Activated T-cell treated with anti-CD3 and anti-CD28 coated beads for 4 hours (primary cell): Measurements from ENCODE around the gene CLASP2.

Experiments
- DNase-seq: peaks from one replicate; pipeline ENCODE4 v3.0.0-alpha.2; 2020

The CLASP2 gene

DNA sequence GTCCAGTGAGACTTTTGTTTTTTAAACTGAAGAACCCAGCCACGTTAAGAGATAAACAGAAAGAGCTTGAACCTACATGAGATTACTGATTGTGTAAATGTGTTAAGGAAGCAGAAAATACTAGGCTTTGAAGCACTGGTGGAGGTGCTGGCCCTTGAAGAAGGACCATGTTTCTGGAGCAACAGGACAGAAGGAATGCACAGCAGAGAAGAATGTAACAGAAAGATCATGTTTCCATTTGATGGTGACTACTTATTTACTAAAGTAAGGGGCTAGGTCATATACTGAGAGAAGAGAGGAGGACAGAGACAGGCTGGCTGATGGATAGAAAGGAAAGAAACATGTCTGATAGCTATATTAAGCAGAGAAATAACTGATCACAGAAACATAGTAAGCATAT lies 88.8 kb downstream of the CLASP2 start:
- no peak for DNase-seq

DNA sequence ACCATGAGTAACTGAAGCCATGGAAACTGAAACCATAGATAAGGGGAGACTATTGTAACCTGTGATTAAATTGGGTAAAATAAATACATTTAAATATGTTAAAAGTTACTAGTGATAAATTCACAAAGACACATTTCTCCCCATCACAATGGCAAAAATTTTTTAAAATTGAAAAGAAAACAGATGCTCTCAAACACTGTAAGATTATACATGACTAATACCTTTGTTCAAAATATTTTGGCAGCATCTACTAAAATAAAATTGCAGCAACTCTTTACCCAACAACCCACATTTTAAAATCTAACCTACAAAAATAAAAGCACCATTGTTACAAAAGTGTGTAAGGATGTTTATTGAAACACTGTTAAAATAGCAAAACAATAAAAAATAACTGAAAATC lies 93.3 kb downstream of the CLASP2 start:
- no peak for DNase-seq

DNA sequence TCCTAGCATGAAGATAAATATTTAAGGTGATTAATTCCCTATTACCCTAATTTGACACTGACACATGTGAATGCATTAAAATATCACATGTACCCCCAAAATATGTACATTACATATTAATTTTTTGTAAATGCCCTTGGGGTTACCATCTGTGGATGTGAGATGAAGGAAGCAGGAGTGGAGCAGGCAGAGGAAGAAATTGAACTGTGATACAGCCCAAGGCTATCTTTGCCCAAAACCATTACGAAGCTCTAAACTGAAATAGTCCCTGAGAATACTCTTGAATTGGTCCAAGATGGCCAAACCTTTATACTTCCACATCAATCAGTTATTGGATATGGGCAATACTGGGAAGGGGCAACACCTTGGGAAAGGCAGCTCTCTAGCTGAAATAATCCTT lies 105.0 kb downstream of the CLASP2 start:
- DNase-seq = no peak

DNA sequence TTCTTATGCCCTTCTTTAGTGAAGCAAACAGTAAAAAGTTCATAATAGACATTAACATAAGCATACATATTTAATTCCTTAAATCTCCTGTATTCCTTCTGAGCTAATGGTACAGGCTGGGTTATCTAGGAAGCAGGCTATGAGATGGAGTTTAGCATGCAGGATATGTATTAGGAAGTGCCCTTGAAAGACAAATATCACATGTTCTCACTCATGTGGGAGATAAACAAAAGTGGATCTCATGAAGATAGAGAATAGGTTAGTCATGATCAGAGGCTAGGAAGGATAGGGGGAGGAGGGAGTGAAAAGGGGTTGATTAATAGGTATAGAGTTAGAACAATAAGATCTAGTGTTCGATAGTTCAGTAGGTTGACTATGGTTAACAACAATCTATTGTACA lies 105.4 kb downstream of the CLASP2 start:
- no peak for DNase-seq

DNA sequence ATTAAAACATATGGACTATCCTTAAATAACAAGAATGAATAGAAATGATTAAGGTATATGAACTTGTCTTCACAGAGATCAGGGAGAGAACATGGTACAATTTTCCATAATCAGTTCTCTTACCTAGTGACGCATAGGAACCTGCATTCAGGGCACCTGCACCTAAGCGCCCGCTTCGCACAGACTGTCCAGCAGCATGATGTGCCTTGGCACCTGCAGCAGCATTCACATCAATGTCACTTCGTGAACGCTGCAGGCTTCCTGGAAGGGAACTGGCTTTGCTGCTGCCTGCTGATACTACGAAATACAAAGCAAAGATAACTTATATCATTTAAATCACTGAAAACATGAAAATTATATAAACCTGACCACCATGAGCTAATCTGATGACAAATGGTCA lies 115.2 kb downstream of the CLASP2 start:
- no peak for DNase-seq

DNA sequence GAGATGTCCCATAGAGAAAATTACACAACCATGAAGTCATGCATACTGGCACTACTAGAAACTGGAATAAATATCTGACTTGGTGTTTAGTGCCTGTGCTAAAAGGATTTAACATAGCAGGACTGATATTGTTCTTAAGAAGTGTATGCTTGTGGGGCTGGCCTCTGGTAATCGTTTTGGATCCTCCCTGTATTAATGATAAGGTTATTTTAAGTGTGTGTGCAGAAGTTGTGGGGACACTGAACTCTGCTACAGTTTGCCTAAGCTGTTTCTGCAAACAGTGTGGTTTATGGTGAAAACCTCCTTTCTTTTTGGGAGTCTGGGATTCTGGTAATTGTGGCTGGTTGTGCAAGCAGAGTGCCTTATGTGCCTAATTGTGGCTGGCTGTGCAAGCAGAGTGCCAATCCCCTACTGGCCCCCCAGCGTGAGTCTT lies 120.8 kb downstream of the CLASP2 start:
- DNase-seq = no peak

DNA sequence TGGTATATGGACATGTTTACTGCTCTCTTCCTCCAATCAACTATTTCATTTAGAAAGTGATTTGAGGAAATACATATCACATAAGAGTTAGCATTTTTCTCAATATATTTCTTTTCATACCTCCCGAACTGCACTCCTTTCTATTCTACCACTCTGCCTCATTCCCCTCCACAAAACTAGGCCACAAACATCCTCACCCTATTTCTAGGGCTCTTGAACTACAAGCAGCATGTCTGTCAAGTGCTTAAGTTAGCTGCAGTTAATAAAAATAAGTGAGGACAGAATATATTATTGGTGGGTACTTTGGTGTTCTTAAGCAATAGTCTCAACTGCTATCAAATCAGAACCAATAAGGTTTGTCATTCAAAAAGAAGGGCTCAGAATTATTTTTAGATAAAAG lies 125.1 kb downstream of the CLASP2 start:
- no peak for DNase-seq

DNA sequence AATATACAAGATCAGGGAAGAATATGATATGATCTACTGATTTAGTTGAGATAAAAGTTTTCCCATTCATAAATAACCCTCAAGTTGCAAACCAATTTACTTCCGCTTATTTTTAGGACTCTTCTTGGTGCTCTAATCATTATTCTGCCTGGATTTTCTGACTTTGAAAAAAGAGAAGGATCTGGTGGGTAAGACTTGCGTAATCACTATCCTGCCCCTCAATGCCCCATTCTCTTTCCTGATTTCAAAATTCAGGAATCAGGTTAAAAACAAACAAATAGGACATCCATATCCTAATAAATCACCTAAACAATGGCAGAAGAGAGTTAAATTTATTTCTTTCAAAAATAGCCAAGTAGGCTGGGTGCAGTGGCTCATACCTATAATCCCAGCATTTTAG lies 127.5 kb downstream of the CLASP2 start:
- no peak for DNase-seq

DNA sequence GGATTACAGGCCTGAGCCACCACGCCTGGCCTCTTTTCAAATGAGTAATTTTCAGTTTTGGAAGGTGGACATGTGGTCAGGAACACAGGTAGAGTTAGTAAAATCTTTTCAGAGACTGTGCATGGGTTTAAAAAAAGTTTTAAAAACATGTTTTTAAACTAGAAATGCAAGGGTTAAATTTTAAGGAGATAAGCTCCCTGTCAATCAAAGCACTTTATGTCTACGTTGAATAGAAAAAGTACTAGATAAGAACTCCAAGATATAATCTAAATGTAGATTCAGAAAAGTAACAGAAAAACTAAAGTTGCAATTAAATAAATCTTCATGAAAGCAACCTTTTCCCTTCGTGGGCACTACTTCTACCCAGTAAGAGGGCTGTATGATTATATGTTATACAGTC lies 131.7 kb downstream of the CLASP2 start:
- DNase-seq = no peak

DNA sequence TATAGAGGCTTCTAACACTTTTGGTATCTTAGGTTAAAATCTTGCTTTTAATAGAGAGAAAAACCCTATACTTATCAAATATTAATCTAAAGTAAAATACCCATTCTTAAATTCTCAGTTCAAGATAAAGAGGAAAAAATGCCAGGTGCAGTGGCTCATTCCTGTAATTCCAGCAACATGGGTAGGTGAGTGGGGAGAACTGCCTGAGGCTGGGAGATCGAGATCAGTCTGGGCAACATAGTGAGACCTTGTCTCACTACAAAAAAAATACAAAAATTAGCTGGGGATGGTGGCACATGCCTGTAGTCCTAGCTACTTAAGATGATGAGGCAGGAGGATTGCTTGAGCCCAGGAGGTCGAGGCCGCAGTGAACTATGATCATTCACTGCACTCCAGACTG lies 135.8 kb downstream of the CLASP2 start:
- DNase-seq = no peak

DNA sequence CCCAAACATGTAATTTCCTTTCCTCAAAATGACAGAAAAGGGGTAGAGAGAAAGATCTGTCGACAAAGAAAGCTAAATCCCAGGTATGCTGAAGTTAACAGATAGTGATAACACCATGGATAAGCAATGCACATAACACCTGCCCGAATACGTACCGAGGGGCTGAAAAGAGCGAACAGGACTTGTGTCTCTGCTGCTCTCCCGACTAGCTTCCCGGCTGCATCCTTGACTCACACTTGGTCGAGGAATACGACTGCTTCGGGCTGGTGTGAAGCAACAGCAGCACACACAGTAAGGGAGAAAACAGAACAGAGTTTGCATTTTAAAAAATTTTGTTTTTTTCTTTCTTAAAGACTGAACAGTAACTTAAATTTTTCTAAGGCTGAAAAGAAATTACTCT lies 136.4 kb downstream of the CLASP2 start:
- DNase-seq = no peak

DNA sequence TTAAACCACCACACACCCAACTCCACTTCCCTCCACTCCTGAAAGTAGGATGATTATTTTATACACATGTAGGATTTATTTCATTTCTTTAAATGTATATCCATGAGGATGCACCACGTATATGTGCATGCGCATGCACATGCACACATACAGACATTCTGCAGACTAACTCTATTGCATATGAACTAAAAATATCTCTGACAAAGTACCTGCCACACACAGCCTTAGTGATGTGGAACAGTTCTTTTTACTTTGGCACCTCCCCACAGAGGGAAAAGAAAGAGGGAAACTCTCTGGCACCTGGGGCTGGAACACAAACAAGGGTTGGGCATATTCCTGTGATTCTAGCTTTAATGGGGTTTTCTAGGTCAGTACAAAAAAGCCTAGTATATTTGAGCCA lies 138.2 kb downstream of the CLASP2 start:
- no peak for DNase-seq

DNA sequence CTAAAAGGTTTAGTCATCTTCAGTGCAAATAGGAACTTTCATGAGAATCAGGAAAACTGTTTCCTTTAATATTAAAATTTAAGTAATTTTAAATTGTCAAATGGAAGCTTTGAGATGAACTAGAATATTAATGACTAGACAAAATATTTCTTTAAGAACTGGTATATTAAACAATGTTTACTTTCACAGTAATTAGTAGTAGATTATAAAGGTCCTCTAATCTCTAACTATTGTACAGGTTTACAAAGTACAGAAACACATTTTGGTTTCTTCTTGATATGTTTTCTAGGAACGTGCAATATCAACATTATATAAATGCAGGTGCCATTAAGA lies 138.9 kb downstream of the CLASP2 start:
- no peak for DNase-seq

DNA sequence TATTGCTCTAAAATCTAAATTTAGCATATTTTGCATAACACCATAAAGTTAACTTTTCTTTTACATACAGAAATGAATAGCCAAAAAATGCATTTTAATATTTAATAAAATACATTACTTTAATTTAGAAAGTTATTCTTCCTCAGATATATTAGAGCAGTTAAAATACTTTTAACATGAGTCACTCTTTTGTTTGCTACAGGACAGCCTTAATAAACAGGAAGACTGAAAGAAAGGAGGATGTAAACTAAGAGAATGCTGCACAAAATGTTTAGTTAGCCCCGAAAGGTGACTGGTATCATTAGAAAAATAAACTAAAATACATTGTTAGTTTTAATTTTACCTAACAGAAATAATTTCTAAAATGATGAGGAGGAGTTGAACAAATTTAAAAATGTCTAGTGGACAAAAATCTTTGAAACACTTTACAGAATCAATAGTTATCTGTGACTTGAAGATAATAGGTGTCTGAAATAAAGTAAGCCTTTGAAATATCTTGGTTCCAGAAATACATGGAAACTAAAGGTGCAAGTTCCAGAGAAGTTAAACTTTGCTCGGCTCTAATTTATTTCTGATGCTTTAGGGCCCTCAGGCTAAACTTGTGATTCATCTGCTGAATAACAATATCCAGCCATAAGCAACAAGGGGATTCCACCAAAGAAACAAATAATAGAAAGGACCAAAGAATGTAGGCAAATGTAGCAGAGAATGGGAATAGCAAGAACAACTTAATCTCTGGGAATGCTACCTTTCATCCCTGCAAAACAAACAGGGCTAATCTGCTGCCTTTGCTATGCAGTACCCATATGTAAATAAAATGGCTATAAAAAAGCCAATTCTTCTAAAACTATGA lies 139.5 kb downstream of the CLASP2 start:
- DNase-seq = no peak

DNA sequence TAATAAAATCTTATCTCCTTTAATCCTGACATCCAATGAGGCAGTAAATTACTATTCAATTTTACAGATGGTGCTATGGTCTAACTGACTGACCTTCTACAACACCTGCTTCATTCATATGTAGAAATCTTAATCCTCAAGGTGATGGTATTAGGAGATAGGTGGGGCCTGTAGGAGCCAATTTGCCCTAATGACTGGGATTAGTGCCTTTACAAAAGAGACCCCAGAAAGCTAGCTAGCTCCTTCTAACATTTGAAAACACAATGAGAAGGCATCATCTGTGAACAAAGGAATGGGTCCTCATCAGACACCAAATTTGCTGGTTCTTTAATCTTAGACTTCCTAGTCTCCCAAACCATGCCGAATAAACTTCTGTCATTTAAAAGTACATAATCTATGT lies 140.5 kb downstream of the CLASP2 start:
- no peak for DNase-seq

DNA sequence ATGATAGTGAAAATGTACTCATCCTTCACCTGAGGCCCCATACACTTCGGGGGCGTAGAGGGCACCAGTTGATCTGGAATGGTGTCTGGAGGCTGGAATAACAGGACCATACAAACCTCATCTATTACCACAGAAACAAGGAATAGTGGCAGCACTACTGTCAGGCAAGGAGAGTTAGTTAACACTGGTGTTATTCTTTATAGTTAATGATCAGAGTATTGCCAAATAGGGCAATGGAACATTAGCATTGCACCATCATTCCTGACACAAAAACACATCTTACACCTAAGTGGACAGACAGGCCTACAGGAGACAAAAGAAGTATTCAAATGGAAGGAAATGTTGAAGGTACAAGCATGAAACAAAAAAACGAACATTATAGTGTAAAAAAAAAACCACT lies 140.9 kb downstream of the CLASP2 start:
- no peak for DNase-seq

DNA sequence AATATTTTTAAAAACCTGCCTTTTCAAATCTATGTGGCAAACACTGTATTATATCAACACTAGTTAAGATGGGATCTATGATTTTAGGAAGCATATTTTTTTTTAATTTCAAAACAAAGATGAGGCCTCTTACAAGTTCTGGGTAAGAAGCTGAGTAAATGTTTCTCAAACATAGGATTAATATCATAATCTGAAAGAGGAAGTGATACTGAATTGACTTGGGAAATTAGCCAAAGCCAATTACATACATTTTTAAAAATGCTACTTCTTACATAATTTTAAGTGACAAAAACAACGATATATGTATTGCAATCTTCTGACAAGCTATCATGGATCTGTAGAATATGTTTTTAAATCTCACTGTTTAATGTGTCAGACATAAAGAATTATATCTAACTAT lies 142.7 kb downstream of the CLASP2 start:
- no peak for DNase-seq

DNA sequence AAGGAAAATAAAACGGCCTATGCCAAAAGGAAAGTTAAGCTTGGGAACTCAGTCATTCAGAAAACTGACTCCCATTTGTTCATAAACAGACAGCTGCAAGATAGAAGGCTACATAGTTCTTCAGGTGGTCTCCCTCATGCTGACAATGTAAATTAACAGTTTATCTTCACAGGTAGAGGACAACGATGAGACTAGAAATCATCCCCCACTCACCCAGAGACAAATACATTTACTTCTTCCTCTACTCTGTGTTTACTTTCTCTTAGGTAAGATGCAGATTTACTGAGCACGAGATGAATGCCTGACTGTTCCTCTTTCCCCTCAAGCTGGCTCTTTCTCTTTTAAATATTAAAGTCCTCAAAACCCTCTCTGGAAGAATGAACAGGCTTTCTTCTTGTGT lies 160.2 kb downstream of the CLASP2 start:
- DNase-seq = no peak

DNA sequence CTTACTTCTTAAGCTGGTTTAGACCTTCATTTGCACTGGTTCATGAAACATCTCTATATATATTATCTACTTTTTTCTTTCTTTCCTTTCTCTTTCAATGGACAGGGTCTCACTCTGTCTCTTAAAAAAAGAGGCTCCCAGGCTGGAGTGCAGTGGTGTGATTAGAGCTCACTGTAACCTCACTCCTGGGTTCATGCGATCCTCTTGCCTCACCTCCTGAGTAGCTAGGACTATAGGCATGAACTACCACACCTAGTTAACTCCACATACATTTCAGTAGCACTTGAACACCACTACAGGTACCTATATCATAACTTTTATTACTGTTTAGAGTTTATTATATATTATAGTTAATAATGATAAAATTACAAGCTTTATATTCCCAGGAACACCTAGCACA lies 160.8 kb downstream of the CLASP2 start:
- DNase-seq = no peak

DNA sequence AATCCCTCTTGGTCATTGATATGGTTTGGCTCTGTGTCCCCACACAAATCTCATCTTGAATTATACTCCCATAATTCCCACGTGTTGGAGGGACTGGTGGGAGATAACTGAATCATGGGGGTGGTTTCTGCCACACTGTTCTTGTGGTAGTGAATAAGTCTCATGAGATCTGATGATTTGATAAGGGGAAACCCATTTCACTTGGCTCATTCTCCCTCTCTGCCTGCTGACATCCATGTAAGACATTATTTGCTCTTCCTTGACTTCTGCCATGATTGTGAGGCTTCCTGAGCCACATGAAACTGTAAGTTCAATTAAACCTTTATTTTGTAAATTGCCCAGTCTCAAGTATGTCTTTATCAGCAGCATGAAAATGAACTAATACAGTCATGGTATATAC lies 171.0 kb downstream of the CLASP2 start:
- no peak for DNase-seq

DNA sequence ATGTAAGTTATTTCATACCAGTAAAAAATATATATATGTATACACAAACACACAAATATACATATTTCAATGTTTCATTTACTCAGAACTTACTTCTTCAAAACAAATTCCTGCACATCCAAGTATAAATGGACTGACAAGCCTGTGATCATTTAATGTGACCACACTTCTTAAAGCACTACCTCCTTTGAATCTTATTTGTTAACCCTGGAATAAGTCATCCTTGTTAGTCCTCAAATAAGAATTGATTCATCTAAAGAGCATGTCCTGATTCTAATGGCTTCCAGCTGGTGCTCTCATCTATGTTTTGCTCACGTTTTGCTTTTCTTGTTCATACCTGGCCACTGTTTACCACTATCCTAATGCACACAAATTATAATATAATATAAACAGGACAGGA lies 173.9 kb downstream of the CLASP2 start:
- no peak for DNase-seq

DNA sequence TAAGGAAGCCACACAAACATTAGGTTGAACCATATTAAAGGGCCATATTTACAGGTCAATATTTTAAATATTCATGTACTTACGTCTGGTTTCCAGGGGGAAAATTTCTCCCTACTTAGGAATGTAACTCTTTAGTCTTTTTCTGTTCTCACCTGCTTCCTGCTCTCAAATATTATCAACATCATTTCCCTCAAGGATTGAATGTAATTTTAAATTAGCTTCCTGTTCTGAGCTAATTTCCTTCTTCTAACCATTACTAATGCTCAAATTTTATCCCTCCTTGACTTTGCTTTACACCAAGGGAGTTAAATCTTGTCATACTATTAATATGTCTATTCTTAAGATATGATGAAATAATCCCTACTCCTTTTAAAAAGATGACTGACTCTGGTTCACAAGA lies 174.5 kb downstream of the CLASP2 start:
- DNase-seq = no peak

DNA sequence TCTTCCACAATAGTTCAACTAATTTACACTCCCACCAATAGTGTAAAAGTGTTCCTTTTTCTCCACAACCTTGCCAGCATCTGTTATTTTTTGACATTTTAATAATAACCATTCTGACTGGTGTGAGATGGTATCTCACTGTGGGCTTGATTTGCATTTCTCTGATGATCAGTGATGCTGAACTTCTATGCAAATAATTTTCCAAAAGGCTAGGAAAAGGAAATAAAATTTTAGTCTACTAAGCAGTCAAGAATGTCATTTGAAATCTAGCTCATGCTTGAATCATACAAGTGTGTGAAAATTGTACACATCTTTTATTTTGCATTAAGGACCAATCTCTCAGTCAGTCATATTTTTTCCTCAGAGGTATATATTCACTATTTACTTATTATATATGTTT lies 176.1 kb downstream of the CLASP2 start:
- no peak for DNase-seq

DNA sequence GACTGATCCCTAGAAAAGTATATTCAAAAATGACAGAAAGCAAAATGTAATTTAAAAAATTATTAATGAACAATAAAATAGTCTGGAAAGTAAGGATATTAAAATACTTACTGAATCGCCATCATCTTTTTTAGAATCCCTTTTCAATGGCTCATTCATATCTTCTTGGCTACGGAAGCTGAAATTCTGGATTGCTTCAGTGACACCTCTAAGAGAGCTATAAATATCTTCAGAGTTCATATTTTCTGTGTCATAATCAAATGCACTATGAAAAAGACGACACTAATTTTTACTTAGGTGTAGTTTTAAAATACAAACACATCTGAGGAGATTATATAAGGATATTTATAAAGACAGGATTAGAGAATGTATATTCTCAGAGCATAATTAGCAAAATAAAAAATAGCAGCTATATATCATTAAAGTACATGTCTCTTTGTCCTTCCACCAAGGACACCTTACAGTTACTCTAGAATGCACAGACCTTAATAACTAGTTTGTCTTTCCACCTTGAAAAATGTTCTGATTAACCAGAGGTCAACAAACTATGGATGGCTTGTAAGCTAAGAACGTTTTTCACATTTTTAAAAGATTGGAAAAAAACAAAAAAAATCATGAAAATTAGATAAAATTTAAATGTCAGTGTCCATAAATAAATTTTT lies 179.2 kb downstream of the CLASP2 start:
- DNase-seq = no peak

DNA sequence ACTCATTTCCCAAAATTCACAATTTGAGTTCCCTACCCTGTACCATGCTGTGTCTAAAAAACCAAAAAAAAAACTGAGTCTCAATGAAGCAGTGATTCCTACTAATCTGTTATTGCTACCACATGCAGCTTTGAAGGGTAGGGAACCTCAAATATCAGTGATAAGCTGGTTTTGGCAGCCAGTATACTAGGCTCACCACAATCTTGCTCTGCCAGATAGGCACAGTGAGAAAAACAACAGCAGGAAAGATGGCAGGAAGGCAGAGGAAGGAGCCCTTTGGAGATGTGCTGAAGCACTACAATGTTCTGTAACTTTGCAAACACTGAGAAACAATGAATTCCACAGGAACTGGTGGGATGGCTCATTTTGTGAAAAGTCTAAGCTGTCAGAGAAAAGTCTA lies 180.9 kb downstream of the CLASP2 start:
- no peak for DNase-seq
